Neutrophil (primary cell): Measurements from ENCODE around the gene ZNF710.

Source experiments
- H3K27ac ChIP-seq: fragments of 200-600 bp; sonication (generic); 2 replicates; pipeline ENCODE4 v1.5.1; 2016; ENCODE audit warnings: mild to moderate bottlenecking, moderate library complexity
- H3K27me3 ChIP-seq: fragments of 200-600 bp; sonication (generic); 2 replicates; pipeline ENCODE4 v1.6.0; 2016; ENCODE audit warnings: mild to moderate bottlenecking
- H3K36me3 ChIP-seq: fragments of 200-600 bp; sonication (generic); 2 replicates; pipeline ENCODE4 v1.5.1; 2017
- H3K4me1 ChIP-seq, 2 experiments: fragments of 200-600 bp in 1 of 2; sonication (generic) in 1 of 2; 1 replicate in 1 of 2; 2 replicates in 1 of 2; pipeline versions ENCODE4 v1.5.1 to v1.6.1; 2013 to 2016; ENCODE audit warnings: low read depth in 1 of 2, low read length in 1 of 2, mild to moderate bottlenecking in 1 of 2, moderate library complexity in 1 of 2; ENCODE audit not compliant: control insufficient read depth in 1 of 2, insufficient read depth in 1 of 2
- H3K4me3 ChIP-seq, 2 experiments: fragments of 200-600 bp in 1 of 2; sonication (generic) in 1 of 2; 1 replicate in 1 of 2; 2 replicates in 1 of 2; pipeline ENCODE4 v1.5.1; 2013 to 2016; ENCODE audit warnings: low read depth in 1 of 2, low read length in 1 of 2, mild to moderate bottlenecking in 1 of 2, moderate library complexity in 1 of 2
- H3K9me3 ChIP-seq: fragments of 200-600 bp; sonication (generic); 2 replicates; pipeline ENCODE4 v1.5.1; 2016
- CTCF ChIP-seq: fragments of 200-600 bp; sonication (generic); IDR thresholded peaks from 2 replicates; pipeline ENCODE4 v1.5.1; 2016; ENCODE audit warnings: antibody characterized with exemption

Gene ZNF710

GRCh38 chr15:90049666-90050604, 48.8 kb downstream of the ZNF710 start:
- Histone ChIP-seq H3K9me3 (no peaks in the 10 kb centered on the region), H3K4me3 (no peak overlapping the region), H3K36me3 (no peaks in the 10 kb centered on the region), H3K27ac (no peak overlapping the region), H3K27me3 (no peaks in the 10 kb centered on the region), H3K4me1 (peaks cover 35 to 42% of the 10 kb centered on the region in 2 experiments)
- no peak for TF ChIP-seq CTCF

GRCh38 chr15:90051874-90052273, 50.8 kb downstream of the ZNF710 start:
- no peaks in the 10 kb centered on the region for H3K36me3 ChIP-seq
- no peaks in the 10 kb centered on the region for H3K9me3 ChIP-seq
- H3K4me1 ChIP-seq, result peaks cover 33 to 39% of the 10 kb centered on the region in 2 experiments
- H3K27me3 ChIP-seq, result no peaks in the 10 kb centered on the region
- TF ChIP-seq CTCF, result no peak
- H3K4me3 ChIP-seq, result no peak overlapping the region
- peak overlapping the region; percentile 44 for H3K27ac ChIP-seq

GRCh38 chr15:90053685-90054466, 52.8 kb downstream of the ZNF710 start:
- no peaks in the 10 kb centered on the region for H3K27me3 ChIP-seq
- H3K36me3 ChIP-seq, result no peaks in the 10 kb centered on the region
- no peak overlapping the region for H3K4me3 ChIP-seq
- peaks cover 47 to 54% of the 10 kb centered on the region in 2 experiments for H3K4me1 ChIP-seq
- H3K27ac ChIP-seq, result peak overlapping the region; percentile 72
- H3K9me3 ChIP-seq, result no peaks in the 10 kb centered on the region
- no peak for TF ChIP-seq CTCF

GRCh38 chr15:90054618-90055097, 53.5 kb downstream of the ZNF710 start:
- Histone ChIP-seq H3K4me3 (no peak overlapping the region), H3K36me3 (no peaks in the 10 kb centered on the region), H3K27me3 (no peaks in the 10 kb centered on the region), H3K27ac (peak overlapping the region; percentile 72), H3K4me1 (peaks cover 55 to 62% of the 10 kb centered on the region in 2 experiments), H3K9me3 (no peaks in the 10 kb centered on the region)
- TF ChIP-seq CTCF, result no peak

GRCh38 chr15:90055182-90055581, 54.1 kb downstream of the ZNF710 start:
- Histone ChIP-seq H3K27me3 (no peaks in the 10 kb centered on the region), H3K4me1 (peaks cover 60 to 67% of the 10 kb centered on the region in 2 experiments), H3K9me3 (no peaks in the 10 kb centered on the region), H3K36me3 (no peaks in the 10 kb centered on the region), H3K4me3 (no peak overlapping the region), H3K27ac (peak overlapping the region; percentile 72)
- no peak for TF ChIP-seq CTCF
